ENCODE measurements around the gene IL15RA.
A peak's percentile ranks its signal among the peaks of the same experiment; 100 is the strongest.

IL15RA gene

DNA sequence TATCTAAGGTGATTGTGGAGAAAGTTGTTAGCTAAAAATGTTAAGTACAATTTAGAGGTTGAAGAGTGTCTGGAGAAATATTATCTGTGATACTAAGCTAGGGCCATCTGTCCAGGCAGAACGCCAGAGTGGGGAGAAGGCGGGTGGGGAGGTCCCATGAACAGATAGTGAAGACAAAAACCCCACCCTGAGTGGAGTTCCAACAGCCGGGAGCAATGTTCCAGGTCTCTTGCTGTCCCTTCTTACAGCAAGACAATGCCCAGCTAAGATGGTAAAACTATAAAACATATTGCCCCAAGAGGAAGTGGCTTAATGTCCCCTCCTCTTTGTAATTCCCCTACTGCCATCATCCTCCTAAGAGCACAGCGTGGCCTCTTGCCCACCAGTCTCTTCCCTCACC, 10.4 kb upstream of the IL15RA start:
- Histone ChIP-seq H3K27me3 (ENCODE audit: insufficient read depth, poor library complexity, severe bottlenecking) (no peaks in the 10 kb centered on the region), H3K4me3 (replicated peaks; ENCODE audit: insufficient read depth, low read length) (no peak overlapping the region), H3K27ac (replicated peaks) (no peak overlapping the region)
- TF ChIP-seq SPI1 (IDR thresholded peaks at IDR 0.05; ENCODE audit: borderline replicate concordance, low read depth), result peak; percentile 23; the same call in 1 of the 2 replicates
- TF ChIP-seq, protein P1, sequence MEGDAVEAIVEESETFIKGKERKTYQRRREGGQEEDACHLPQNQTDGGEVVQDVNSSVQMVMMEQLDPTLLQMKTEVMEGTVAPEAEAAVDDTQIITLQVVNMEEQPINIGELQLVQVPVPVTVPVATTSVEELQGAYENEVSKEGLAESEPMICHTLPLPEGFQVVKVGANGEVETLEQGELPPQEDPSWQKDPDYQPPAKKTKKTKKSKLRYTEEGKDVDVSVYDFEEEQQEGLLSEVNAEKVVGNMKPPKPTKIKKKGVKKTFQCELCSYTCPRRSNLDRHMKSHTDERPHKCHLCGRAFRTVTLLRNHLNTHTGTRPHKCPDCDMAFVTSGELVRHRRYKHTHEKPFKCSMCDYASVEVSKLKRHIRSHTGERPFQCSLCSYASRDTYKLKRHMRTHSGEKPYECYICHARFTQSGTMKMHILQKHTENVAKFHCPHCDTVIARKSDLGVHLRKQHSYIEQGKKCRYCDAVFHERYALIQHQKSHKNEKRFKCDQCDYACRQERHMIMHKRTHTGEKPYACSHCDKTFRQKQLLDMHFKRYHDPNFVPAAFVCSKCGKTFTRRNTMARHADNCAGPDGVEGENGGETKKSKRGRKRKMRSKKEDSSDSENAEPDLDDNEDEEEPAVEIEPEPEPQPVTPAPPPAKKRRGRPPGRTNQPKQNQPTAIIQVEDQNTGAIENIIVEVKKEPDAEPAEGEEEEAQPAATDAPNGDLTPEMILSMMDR (IDR thresholded peaks at IDR 0.05; ENCODE audit: insufficient read depth, low read length), result no peak
- no peak for DNase-seq (ENCODE audit: low read depth in 1 of 2, low spot score in 1 of 2)

DNA sequence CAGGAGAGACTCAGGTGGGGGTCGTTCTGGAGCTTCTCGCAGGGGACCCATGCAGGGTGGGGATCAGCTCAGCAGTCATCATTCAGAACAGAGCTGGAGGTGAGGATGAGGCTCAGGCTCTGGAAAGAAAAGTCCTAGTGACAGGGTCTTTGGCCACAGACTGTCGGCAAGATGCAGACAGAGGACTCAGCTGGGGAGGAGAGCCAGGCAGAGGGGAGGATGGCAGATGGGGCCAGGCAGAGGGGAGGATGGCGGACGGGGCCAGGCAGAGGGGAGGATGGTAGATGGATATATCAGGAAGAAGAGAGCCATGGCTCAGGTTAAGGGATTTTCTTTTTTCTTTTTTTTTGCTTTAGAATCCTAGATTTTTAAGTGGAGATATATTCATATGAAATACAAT, 7.7 kb upstream of the IL15RA start:
- Histone ChIP-seq H3K27ac (replicated peaks) (no peak overlapping the region), H3K4me3 (replicated peaks; ENCODE audit: insufficient read depth, low read length) (no peak overlapping the region), H3K27me3 (ENCODE audit: insufficient read depth, poor library complexity, severe bottlenecking) (no peaks in the 10 kb centered on the region)
- no peak for TF ChIP-seq POLR2AphosphoS5 (IDR thresholded peaks at IDR 0.05; ENCODE audit: low read depth)
- TF ChIP-seq SPI1 (IDR thresholded peaks at IDR 0.05; ENCODE audit: borderline replicate concordance, low read depth), result no peak
- no peak for TF ChIP-seq GABPA (IDR thresholded peaks at IDR 0.05; ENCODE audit: low read depth)
- TF ChIP-seq, protein P1 (IDR thresholded peaks at IDR 0.05; ENCODE audit: insufficient read depth, low read length), result no peak
- TF ChIP-seq, protein P2, sequence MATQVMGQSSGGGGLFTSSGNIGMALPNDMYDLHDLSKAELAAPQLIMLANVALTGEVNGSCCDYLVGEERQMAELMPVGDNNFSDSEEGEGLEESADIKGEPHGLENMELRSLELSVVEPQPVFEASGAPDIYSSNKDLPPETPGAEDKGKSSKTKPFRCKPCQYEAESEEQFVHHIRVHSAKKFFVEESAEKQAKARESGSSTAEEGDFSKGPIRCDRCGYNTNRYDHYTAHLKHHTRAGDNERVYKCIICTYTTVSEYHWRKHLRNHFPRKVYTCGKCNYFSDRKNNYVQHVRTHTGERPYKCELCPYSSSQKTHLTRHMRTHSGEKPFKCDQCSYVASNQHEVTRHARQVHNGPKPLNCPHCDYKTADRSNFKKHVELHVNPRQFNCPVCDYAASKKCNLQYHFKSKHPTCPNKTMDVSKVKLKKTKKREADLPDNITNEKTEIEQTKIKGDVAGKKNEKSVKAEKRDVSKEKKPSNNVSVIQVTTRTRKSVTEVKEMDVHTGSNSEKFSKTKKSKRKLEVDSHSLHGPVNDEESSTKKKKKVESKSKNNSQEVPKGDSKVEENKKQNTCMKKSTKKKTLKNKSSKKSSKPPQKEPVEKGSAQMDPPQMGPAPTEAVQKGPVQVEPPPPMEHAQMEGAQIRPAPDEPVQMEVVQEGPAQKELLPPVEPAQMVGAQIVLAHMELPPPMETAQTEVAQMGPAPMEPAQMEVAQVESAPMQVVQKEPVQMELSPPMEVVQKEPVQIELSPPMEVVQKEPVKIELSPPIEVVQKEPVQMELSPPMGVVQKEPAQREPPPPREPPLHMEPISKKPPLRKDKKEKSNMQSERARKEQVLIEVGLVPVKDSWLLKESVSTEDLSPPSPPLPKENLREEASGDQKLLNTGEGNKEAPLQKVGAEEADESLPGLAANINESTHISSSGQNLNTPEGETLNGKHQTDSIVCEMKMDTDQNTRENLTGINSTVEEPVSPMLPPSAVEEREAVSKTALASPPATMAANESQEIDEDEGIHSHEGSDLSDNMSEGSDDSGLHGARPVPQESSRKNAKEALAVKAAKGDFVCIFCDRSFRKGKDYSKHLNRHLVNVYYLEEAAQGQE (IDR thresholded peaks at IDR 0.05; ENCODE audit: insufficient replicate concordance, low read depth), result no peak
- DNase-seq (ENCODE audit: low read depth in 1 of 2, low spot score in 1 of 2), result no peak

DNA sequence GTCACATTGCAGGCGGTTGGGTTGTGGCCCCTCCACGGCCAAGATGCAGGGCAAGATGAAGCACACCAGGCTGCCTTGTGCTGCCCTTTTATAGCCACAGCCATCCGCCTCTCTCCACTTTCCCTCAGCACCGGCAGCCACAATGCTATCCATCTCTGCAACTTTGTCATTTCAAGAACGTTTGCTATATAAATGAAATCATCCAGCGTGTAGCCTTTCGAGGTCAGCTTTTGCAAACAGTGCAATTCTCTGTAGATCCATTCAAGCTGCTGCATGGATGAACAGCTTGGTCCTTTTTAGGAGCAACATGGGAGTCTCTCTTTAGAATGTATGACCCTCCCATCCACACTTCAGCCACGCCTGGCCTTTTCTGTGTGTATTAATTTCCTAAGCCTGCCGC, 6.4 kb upstream of the IL15RA start:
- no peaks in the 10 kb centered on the region for H3K27me3 ChIP-seq (ENCODE audit: insufficient read depth, poor library complexity, severe bottlenecking)
- no peak overlapping the region for H3K27ac ChIP-seq (replicated peaks)
- H3K4me3 ChIP-seq (replicated peaks; ENCODE audit: insufficient read depth, low read length), result no peak overlapping the region
- no peak for DNase-seq (ENCODE audit: low read depth in 1 of 2, low spot score in 1 of 2)
- TF ChIP-seq, protein P1 (IDR thresholded peaks at IDR 0.05; ENCODE audit: insufficient read depth, low read length), result no peak
- no peak for TF ChIP-seq SPI1 (IDR thresholded peaks at IDR 0.05; ENCODE audit: borderline replicate concordance, low read depth)
- TF ChIP-seq GABPA (IDR thresholded peaks at IDR 0.05; ENCODE audit: low read depth), result no peak
- TF ChIP-seq, protein P2 (IDR thresholded peaks at IDR 0.05; ENCODE audit: insufficient replicate concordance, low read depth), result no peak
- no peak for TF ChIP-seq POLR2AphosphoS5 (IDR thresholded peaks at IDR 0.05; ENCODE audit: low read depth)

DNA sequence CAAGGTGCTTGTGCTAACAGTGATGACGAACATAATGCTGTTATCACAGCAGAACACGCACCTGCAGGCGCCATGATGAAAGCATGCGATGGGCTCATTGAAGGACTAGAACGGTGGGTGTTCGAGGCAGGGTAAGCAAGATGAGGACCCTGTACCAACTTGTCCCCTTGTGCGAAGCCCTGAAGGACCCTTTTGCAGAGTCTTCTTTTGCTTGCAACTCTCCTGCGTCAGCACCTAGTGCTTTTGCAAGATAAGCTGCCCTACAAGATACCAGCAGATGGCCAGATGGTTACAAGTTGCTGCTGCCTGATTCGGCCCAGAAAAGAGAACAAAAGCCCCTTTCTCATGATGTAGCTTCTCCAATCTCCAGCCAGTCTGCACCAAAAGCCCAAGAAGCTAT, 4.2 kb upstream of the IL15RA start:
- Histone ChIP-seq H3K4me3 (replicated peaks; ENCODE audit: insufficient read depth, low read length) (no peak overlapping the region), H3K27me3 (ENCODE audit: insufficient read depth, poor library complexity, severe bottlenecking) (no peaks in the 10 kb centered on the region), H3K27ac (replicated peaks) (no peak overlapping the region)
- DNase-seq (ENCODE audit: low read depth in 1 of 2, low spot score in 1 of 2), result no peak
- TF ChIP-seq SPI1 (IDR thresholded peaks at IDR 0.05; ENCODE audit: borderline replicate concordance, low read depth) (no peak), GABPA (IDR thresholded peaks at IDR 0.05; ENCODE audit: low read depth) (no peak), POLR2AphosphoS5 (IDR thresholded peaks at IDR 0.05; ENCODE audit: low read depth) (no peak)
- TF ChIP-seq, protein P2 (IDR thresholded peaks at IDR 0.05; ENCODE audit: insufficient replicate concordance, low read depth), result no peak
- TF ChIP-seq, protein P1 (IDR thresholded peaks at IDR 0.05; ENCODE audit: insufficient read depth, low read length), result no peak
